Common myeloid progenitor, CD34-positive (primary cell): ENCODE results near the gene AKNA.

Experiments
- CTCF ChIA-PET: fragments of 350-600 bp; sonication (Branson Sonifier 250); formaldehyde crosslinking; loops from one replicate; lab custom pipeline; 2021; ENCODE audit warnings: antibody characterized with exemption; lab: Charles Lee
- POLR2A ChIA-PET: fragments of 350-600 bp; sonication (Branson Sonifier 250); formaldehyde crosslinking; loops from one replicate; lab custom pipeline; 2021; ENCODE audit warnings: antibody characterized with exemption; lab: Charles Lee
- DNase-seq, 3 donors: peaks; one replicate each; pipeline versions ENCODE4 v3.0.0 to v3.0.0-alpha.2; 2013
- H3K27ac ChIP-seq, 2 experiments: 1 replicate in 1 of 2; 2 replicates in 1 of 2; pipeline ENCODE4 v1.7.0; 2013; ENCODE audit warnings: inconsistent platforms in 2 of 2, low read length in 2 of 2, mild to moderate bottlenecking in 2 of 2, low read depth in 1 of 2, moderate library complexity in 1 of 2; ENCODE audit not compliant: severe bottlenecking in 2 of 2, insufficient read depth in 1 of 2, poor library complexity in 1 of 2
- H3K27me3 ChIP-seq, 5 experiments: replicated peaks in 2 of 5; 1 replicate in 3 of 5; 2 replicates in 2 of 5; pipeline versions ENCODE4 v1.6.1 to v1.7.0; 2013; ENCODE audit warnings: low read length in 4 of 5, mild to moderate bottlenecking in 2 of 5, moderate library complexity in 2 of 5, inconsistent platforms in 1 of 5; ENCODE audit not compliant: insufficient read depth in 5 of 5, control insufficient read depth in 4 of 5
- H3K36me3 ChIP-seq, 4 experiments: 1 replicate in 2 of 4; 2 replicates in 2 of 4; pipeline versions ENCODE4 v1.6.1 to v1.7.0; 2013; ENCODE audit warnings: low read length in 3 of 4, control low read depth in 1 of 4, mild to moderate bottlenecking in 1 of 4; ENCODE audit not compliant: control insufficient read depth in 4 of 4, insufficient read depth in 4 of 4
- H3K4me1 ChIP-seq, 4 experiments: 1 replicate in 3 of 4; 2 replicates in 1 of 4; pipeline versions ENCODE4 v1.6.1 to v1.7.1; 2013; ENCODE audit warnings: low read length in 3 of 4, mild to moderate bottlenecking in 3 of 4, control low read depth in 1 of 4, inconsistent platforms in 1 of 4, moderate library complexity in 1 of 4; ENCODE audit not compliant: control insufficient read depth in 4 of 4, insufficient read depth in 4 of 4; ENCODE audit errors: control extremely low read depth in 1 of 4
- H3K4me3 ChIP-seq, 7 experiments: 1 replicate in 4 of 7; 2 replicates in 3 of 7; pipeline versions ENCODE4 v1.5.1 to v1.7.0; 2013; ENCODE audit warnings: mild to moderate bottlenecking in 7 of 7, low read length in 6 of 7, moderate library complexity in 6 of 7, inconsistent platforms in 2 of 7, low read depth in 2 of 7, control low read depth in 1 of 7; ENCODE audit not compliant: insufficient read depth in 4 of 7, control insufficient read depth in 1 of 7; ENCODE audit errors: extremely low read depth in 1 of 7
- H3K9me3 ChIP-seq, 5 experiments: 1 replicate in 4 of 5; 2 replicates in 1 of 5; pipeline versions ENCODE4 v1.6.1 to v1.7.1; 2013; ENCODE audit warnings: low read length in 4 of 5, mild to moderate bottlenecking in 2 of 5, inconsistent platforms in 1 of 5, low read depth in 1 of 5, moderate library complexity in 1 of 5; ENCODE audit not compliant: control insufficient read depth in 4 of 5, insufficient read depth in 2 of 5; ENCODE audit errors: control extremely low read depth in 1 of 5
- WGBS: methylation state at CpG from one replicate; pipeline ENCODE4 v1.1.5; 2013; ENCODE audit not compliant: insufficient coverage; 5-methylcytosine and 5-hydroxymethylcytosine counted together

AKNA gene

DNA sequence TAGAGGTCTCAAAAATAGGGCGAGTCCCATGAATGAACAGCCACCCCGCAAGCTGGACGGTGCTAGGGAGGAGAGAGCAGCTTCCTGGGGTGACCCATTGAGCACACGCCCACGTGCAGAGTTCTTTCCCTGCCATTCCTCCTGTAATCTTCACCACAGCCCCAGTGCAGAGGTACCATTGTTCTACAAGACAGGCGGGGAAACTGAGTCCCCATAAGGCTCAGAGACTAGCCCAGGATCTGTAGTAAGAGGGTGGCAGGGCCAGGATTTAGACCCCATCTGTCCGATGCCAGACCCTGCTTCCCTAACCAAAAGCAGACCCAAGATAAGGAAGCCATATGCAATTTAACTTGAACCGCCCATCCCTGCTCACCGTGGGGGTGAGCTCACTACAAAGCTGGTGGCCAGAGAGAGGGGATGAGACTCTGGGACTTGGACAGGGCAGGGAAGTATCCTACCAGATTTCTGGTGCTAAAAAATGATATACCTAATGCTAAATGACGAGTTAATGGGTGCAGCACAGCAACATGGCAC lies 101.6 kb downstream of the AKNA start:
- 100% methylated on average over 2 of the region's 10 CpGs for WGBS
- DNase-seq, result no peak
- no peak overlapping the region for H3K27ac ChIP-seq
- no peak overlapping the region for H3K4me3 ChIP-seq
- no peaks in the 10 kb centered on the region for H3K36me3 ChIP-seq
- POLR2A ChIA-PET, result no interaction called here
- H3K4me1 ChIP-seq, result peaks cover 0 to 9% (median 0%) of the 10 kb centered on the region in 4 experiments
- H3K27me3 ChIP-seq, result no peaks in the 10 kb centered on the region
- no peaks in the 10 kb centered on the region for H3K9me3 ChIP-seq
- CTCF ChIA-PET, result interaction anchor here (1.0 to 2.2 kb wide), 4 partner anchors 15 to 204 kb away, joined by 3 to 6 read pairs (median 4); no protein-coding TSS in a partner anchor

DNA sequence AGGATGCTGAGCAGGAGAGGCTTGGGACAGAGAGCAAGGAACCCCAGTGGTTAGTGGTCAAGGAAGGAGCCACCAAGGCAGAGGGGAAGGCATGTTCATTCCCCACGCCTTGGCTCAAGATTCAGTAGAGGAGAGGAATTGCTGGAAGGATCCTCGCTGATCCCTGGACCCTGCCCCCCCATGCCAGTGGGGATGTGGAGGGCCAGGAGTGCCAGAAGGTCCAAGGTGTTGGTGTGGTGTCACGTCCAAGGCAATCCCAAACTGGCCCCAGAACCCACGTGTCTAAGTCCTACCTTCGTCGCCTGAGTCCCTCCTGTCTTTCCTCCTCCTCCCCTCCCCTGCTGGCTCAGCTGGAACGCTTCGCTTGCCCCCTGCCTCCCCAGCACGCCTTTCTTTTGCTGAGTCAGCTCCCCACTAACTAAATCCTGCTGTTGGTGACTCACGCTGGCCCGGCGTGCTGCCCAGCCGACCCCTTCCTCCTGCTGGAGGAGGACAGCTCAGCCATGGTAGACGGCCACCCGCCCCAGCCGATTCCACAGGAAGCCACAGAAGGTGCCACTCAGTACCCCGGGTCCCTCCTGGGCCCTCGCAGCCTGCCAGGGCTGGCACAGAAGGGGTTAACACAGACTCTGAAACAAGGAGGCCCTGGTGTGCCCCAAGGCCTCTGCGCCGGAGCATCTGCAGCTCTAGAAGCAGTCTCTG lies 102.5 kb downstream of the AKNA start:
- DNase-seq, result peak in 2 of 3 donors; percentile 69 to 82
- CTCF ChIA-PET, result interaction anchor here (1.0 to 2.2 kb wide), 5 partner anchors 14 to 203 kb away, joined by 3 to 6 read pairs (median 4); no protein-coding TSS in a partner anchor

DNA sequence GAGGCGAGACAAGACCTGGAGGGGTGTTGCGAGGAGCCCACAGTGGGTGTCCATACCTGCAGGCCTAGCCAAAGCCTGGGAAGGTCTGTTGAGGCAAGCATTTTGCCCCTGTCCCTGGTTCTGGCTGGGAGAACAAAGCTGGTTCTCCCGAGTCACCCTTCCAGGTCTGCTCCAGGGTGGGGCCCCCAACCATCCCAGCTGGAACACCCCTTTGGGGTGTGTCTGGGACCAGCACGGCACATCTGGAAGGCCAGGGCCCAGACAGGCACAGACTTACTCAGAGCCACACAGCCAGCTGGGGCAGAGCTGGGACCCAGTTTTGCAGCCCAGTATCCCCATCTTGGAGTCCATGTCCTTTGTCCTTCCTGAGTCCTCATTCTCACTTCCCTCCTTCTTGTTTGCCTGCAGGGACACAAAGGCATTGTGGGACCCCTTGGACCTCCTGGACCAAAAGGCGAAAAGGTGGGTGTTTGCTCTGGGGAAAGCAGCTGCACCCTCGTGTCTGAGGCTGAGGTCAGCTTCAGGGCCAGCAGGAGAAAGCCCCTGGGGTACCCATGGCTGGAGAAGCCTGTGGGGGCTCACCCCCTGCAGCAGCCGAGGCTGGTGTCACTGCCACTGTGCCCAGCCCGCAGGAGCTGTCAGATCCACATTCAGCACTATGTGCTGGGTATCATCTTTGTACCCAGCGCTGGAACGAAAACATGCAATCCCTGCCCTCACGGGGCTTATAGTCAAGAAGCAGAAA lies 103.3 kb downstream of the AKNA start:
- Histone ChIP-seq H3K27me3 (no peaks in the 10 kb centered on the region), H3K36me3 (no peaks in the 10 kb centered on the region), H3K9me3 (no peaks in the 10 kb centered on the region), H3K4me1 (peaks cover 0 to 9% (median 0%) of the 10 kb centered on the region in 4 experiments), H3K27ac (no peak overlapping the region), H3K4me3 (no peak overlapping the region)
- DNase-seq, result no peak
- 96% methylated on average over 10 of the region's 11 CpGs for WGBS
- POLR2A ChIA-PET, result no interaction called here
- CTCF ChIA-PET, result interaction anchor here (1.7 kb wide), 1 partner anchor 201 kb away, joined by 4 read pairs; no protein-coding TSS in a partner anchor

More for the DNA sequence above, 102.5 kb downstream of the AKNA start:
- Histone ChIP-seq H3K4me1 (peaks cover 0 to 9% (median 0%) of the 10 kb centered on the region in 4 experiments), H3K36me3 (no peaks in the 10 kb centered on the region), H3K4me3 (no peak overlapping the region), H3K9me3 (no peaks in the 10 kb centered on the region), H3K27ac (no peak overlapping the region), H3K27me3 (no peaks in the 10 kb centered on the region)
- POLR2A ChIA-PET, result no interaction called here
- WGBS, result 69% methylated on average over 17 of the region's 20 CpGs
